Smooth muscle cell (in vitro differentiated cells): ENCODE data around the gene RFNG. TPM values are rescaled to one million over a fixed set of nuclear protein-coding genes. Genes with fewer than 3 reads are reported as not detected.

Experiments
- DNase-seq: peaks from one replicate; lab custom pipeline; 2025; ENCODE audit not compliant: unreplicated experiment; lab: John Stamatoyannopoulos, UW
- H2AFZ ChIP-seq: fragments of 200-600 bp; sonication (generic); 2 replicates; pipeline ENCODE4 v1.6.0; 2016; ENCODE audit warnings: antibody characterized with exemption, low read depth, mild to moderate bottlenecking
- H3F3A ChIP-seq: fragments of 200-600 bp; sonication (generic); 2 replicates; pipeline ENCODE4 v1.6.0; 2017; ENCODE audit warnings: antibody characterized with exemption, low read depth
- H3K27ac ChIP-seq: fragments of 200-600 bp; sonication (generic); 2 replicates; pipeline ENCODE4 v1.5.1; 2016; ENCODE audit warnings: low read depth, mild to moderate bottlenecking
- H3K27me3 ChIP-seq: fragments of 200-600 bp; sonication (generic); 2 replicates; pipeline ENCODE4 v1.6.1; 2016; ENCODE audit warnings: low read depth, mild to moderate bottlenecking
- H3K36me3 ChIP-seq: fragments of 200-600 bp; sonication (generic); 2 replicates; pipeline ENCODE4 v1.5.1; 2016; ENCODE audit warnings: low read depth
- H3K4me1 ChIP-seq: fragments of 200-600 bp; sonication (generic); 2 replicates; pipeline ENCODE4 v1.5.1; 2016; ENCODE audit warnings: low read depth
- H3K4me2 ChIP-seq: fragments of 200-600 bp; sonication (generic); 2 replicates; pipeline ENCODE4 v1.6.0; 2016; ENCODE audit warnings: mild to moderate bottlenecking
- H3K4me3 ChIP-seq: fragments of 200-600 bp; sonication (generic); 2 replicates; pipeline ENCODE4 v1.5.1; 2016; ENCODE audit warnings: mild to moderate bottlenecking
- H3K79me2 ChIP-seq: fragments of 200-600 bp; sonication (generic); 2 replicates; pipeline ENCODE4 v1.6.0; 2016; ENCODE audit warnings: low read depth, mild to moderate bottlenecking
- H3K9ac ChIP-seq: fragments of 200-600 bp; sonication (generic); 2 replicates; pipeline ENCODE4 v1.6.0; 2016; ENCODE audit warnings: low read depth
- H3K9me3 ChIP-seq: fragments of 200-600 bp; sonication (generic); replicated peaks from 2 replicates; pipeline ENCODE4 v1.5.1; 2016; ENCODE audit warnings: low read depth
- H4K20me1 ChIP-seq: fragments of 200-600 bp; sonication (generic); 2 replicates; pipeline ENCODE4 v1.6.0; 2016; ENCODE audit warnings: low read depth
- CTCF ChIP-seq: fragments of 200-600 bp; sonication (generic); IDR thresholded peaks from 2 replicates; pipeline ENCODE4 v1.5.1; 2017; ENCODE audit warnings: borderline replicate concordance, mild to moderate bottlenecking, antibody characterized with exemption; ENCODE audit not compliant: insufficient read depth, poor library complexity, severe bottlenecking
- WGBS: methylation state at CpG from one replicate; pipeline ENCODE4 v1.1.7; 2016; ENCODE audit warnings: low lambda C conversion rate; 5-methylcytosine and 5-hydroxymethylcytosine counted together
- polyA plus RNA-seq: library from polyadenylated mRNA; unstranded; fragments of >200 nt; fragmentation: Nextera tagmentation; extraction: Ambion mirVana; gene quantifications from 2 replicates; pipeline ENCODE4 v1.2.1, GENCODE V29; 2016
- total RNA-seq: library from RNA; depleted of rRNA; stranded (reverse); fragments of >200 nt; gene quantifications from 2 replicates; pipeline ENCODE4 v1.2.3, GENCODE V29; 2014

The RFNG gene
- total and polyA plus RNA-seq, 2 experiments from 2014 or later: 27.1 to 54.9 TPM

DNA sequence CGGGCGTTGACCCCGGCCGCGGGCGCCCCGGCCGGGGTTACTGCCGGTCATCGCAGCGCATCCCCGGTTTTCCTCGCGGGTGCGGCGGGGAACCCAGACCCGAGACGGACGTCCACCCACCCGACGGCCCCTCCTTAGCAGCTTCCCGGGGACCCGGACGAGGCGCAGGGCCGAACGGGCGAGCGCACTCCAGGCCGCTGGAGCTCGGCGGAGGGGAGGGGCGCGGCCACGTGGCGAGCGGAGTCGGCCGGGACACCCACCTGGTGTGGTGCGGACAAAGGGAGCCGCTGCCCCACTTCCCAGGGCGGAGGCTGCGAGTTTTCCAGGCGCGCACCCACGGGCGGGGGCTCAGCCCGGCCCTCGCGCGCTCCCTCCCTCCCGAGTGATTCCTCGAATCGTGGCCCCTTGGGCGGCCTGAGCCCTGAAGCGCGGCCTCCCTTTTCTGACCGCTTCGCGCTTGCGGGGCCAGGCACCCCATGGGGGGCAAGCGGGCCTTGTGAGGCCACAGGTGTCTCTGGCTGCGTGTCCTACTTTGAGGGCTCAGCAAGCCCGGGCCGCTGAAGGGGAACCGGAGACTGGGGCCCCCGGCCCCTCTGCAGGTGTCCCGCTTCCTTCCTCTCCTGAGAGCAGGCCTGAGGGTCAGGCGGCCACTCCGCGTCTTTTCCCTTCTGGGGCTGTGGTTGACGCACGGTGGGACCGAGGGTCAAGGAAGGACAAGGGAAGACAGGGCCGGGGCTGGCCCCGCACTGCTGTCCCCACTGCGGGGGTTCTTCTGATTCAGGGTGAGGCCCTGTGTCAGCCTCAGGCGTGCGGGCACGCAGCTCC lies 47.5 kb upstream of the RFNG start:
- peaks cover 38% of the 10 kb centered on the region for H3K79me2 ChIP-seq
- peak overlapping the region; percentile 100 for H3K4me2 ChIP-seq
- H3K9me3 ChIP-seq: no peaks in the 10 kb centered on the region
- peaks cover 49% of the 10 kb centered on the region for H3K4me1 ChIP-seq
- WGBS: 11% methylated on average over 68 of the region's 80 CpGs
- H3K36me3 ChIP-seq: no peaks in the 10 kb centered on the region
- TF ChIP-seq CTCF: no peak
- DNase-seq: no peak
- H3F3A ChIP-seq: peaks cover 11% of the 10 kb centered on the region
- peak overlapping the region; percentile 97 for H3K4me3 ChIP-seq
- H3K9ac ChIP-seq: peak overlapping the region; percentile 53
- H2AFZ ChIP-seq: peak overlapping the region; percentile 16
- H3K27me3 ChIP-seq: no peaks in the 10 kb centered on the region
- H3K27ac ChIP-seq: peak overlapping the region; percentile 64
- H4K20me1 ChIP-seq: peaks cover 34% of the 10 kb centered on the region

DNA sequence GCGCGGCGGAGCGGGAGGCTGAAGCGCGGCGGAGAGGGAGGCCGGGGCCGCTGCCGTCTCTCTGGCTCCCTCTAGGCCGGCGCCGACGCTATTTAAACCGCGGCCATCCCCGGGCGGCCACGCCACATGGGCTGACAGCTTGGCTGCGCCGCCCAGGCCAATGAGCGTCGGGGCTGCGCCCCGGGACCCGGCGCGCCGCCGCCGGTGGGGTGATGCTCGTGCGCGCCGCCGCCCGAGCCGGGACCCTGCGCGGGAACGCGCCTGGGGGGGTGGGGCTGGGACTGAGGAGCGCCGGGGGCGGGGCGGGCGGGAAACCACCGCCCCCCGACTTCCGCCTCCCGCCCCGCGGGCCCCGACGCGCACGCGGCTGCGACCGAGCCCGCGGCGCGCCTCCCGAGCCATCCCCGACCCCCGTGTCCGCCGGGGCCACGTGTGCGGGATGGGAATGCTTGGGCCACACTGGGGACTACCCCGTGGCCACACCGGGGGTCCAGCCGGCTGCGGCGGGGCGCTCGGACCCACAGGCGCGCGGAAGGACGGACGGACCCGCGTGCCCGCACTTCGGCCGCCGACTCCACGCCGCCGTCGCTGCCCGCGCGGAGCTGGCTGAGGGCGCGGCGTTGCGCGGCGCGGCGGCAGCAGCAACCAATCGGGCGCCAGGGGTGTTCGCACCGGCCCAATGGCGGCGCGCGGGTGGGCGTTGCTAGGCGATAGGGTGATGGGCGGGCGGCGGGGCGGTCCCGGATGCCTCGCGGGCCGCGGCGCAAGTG lies 46.7 kb upstream of the RFNG start, which contains the start of gene FASN:
Gene FASN (minus strand): TSS at position 68 of the 770 bp plus-strand sequence. CDS start 1,791 bp downstream, outside the sequence.
- peak within 1 kb of the TSS; percentile 78 for H3K27ac ChIP-seq
- H3K4me2 ChIP-seq: peak within 1 kb of the TSS; percentile 100
- peak; percentile 89 for DNase-seq
- peak within 1 kb of the TSS; percentile 97 for H3K4me3 ChIP-seq
- H4K20me1 ChIP-seq: peaks cover 41% of the 10 kb centered on the region
- WGBS: 0% methylated on average over 48 of the region's 124 CpGs
- peaks cover 10% of the 10 kb centered on the region for H3F3A ChIP-seq
- H3K79me2 ChIP-seq: peaks cover 45% of the 10 kb centered on the region
- H3K27me3 ChIP-seq: no peaks in the 10 kb centered on the region
- peak within 1 kb of the TSS; percentile 86 for H3K9ac ChIP-seq
- peaks cover 41% of the 10 kb centered on the region for H3K4me1 ChIP-seq
- H2AFZ ChIP-seq: peak within 1 kb of the TSS; percentile 16
- TF ChIP-seq CTCF: peak; percentile 44
- H3K9me3 ChIP-seq: no peaks in the 10 kb centered on the region
- H3K36me3 ChIP-seq: no peaks in the 10 kb centered on the region

DNA sequence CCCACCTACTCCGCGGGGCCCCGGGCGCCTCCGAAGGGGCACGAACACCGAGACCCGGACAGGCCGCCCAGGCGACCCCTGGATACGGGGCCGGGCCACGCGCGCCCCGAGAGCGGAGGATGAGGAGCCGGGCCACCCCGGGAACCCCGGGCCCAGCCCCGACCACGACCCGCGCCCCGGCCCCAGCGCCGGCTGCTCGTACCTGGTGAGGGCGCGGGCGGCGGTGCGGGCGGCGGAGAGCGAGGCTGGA lies 46.2 kb upstream of the RFNG start:
- H3K27me3 ChIP-seq: no peaks in the 10 kb centered on the region
- no peaks in the 10 kb centered on the region for H3K36me3 ChIP-seq
- peak overlapping the region; percentile 86 for H3K9ac ChIP-seq
- no peaks in the 10 kb centered on the region for H3K9me3 ChIP-seq
- H3K4me3 ChIP-seq: peak overlapping the region; percentile 97
- peak overlapping the region; percentile 100 for H3K4me2 ChIP-seq
- no peak for DNase-seq
- no peak for TF ChIP-seq CTCF
- peaks cover 10% of the 10 kb centered on the region for H3F3A ChIP-seq
- H2AFZ ChIP-seq: no peak overlapping the region
- H4K20me1 ChIP-seq: peaks cover 46% of the 10 kb centered on the region
- H3K79me2 ChIP-seq: peaks cover 50% of the 10 kb centered on the region
- WGBS: 4% methylated on average over 12 of the region's 36 CpGs
- H3K27ac ChIP-seq: peak overlapping the region; percentile 78
- peaks cover 36% of the 10 kb centered on the region for H3K4me1 ChIP-seq
